Endometrial microvascular endothelial cells (primary cell): Measurements from ENCODE around the gene KLF5. TPM values are rescaled to one million over a fixed set of nuclear protein-coding genes. Genes with fewer than 3 reads are reported as not detected.
"Not testable (repeated sequence)": the region's sequence is repeated elsewhere in the genome, so short reads cannot be mapped to it uniquely, and the experiment has no call there.

Experiments used
- in situ Hi-C: cut with HindIII; loops from 2 replicates; pipeline ENCODE4 v1.10.0; 2017; ENCODE audit warnings: low sequenced_read_pairs, low pct_unique_long_range_greater_than_20kb; ENCODE audit errors: inconsistent ontology term
- total RNA-seq: library from RNA; depleted of rRNA; stranded (reverse); fragments of >200 nt; gene quantifications from one replicate; pipeline ENCODE4 v1.2.3, GENCODE V29; 2015; ENCODE audit errors: inconsistent ontology term

Gene KLF5
- 1.1 TPM for total RNA-seq

GRCh38 chr13:73058736-73059459 lies at the start of gene KLF5:
Gene KLF5, plus strand, starts transcription at chr13:73059005. Its CDS starts 323 bp downstream, at chr13:73059328.
- in situ Hi-C loops: no loop called here

- in situ Hi-C loops: no loop called here
These were observed 47.1 kb upstream of the KLF5 start for GRCh38 chr13:73011751-73012150.

- in situ Hi-C loops: no loop called here
These were observed 43.0 kb upstream of the KLF5 start for GRCh38 chr13:73015805-73016204.

GRCh38 chr13:73018336-73018735 lies 40.5 kb upstream of the KLF5 start:
- in situ Hi-C loops: no loop called here

GRCh38 chr13:73025217-73026012 lies 33.4 kb upstream of the KLF5 start:
- in situ Hi-C loops: no loop called here

- in situ Hi-C loops: no loop called here
These were observed 23.9 kb upstream of the KLF5 start for GRCh38 chr13:73034901-73035300.

GRCh38 chr13:73035660-73036059 lies 23.1 kb upstream of the KLF5 start:
- in situ Hi-C loops: no loop called here

GRCh38 chr13:73036566-73036965 lies 22.2 kb upstream of the KLF5 start:
- in situ Hi-C loops: no loop called here

- in situ Hi-C loops: no loop called here
These were observed 20.7 kb upstream of the KLF5 start for GRCh38 chr13:73038064-73038463.

GRCh38 chr13:73039201-73040108 lies 19.4 kb upstream of the KLF5 start:
- in situ Hi-C loops: no loop called here

- in situ Hi-C loops: no loop called here
These were observed 18.3 kb upstream of the KLF5 start for GRCh38 chr13:73040484-73040883.

GRCh38 chr13:73040968-73041596 lies 17.7 kb upstream of the KLF5 start:
- in situ Hi-C loops: no loop called here

GRCh38 chr13:73045031-73045430 lies 13.8 kb upstream of the KLF5 start:
- in situ Hi-C loops: no loop called here

- in situ Hi-C loops: not testable (repeated sequence)
These were observed 10.2 kb upstream of the KLF5 start for GRCh38 chr13:73048615-73049014.

- in situ Hi-C loops: no loop called here
These were observed 4.1 kb upstream of the KLF5 start for GRCh38 chr13:73054712-73055111.

GRCh38 chr13:73055813-73056564 lies 2.8 kb upstream of the KLF5 start:
- in situ Hi-C loops: no loop called here

GRCh38 chr13:73056565-73056962 lies 2.2 kb upstream of the KLF5 start:
- in situ Hi-C loops: no loop called here
